Neural progenitor cell (in vitro differentiated cells): Measurements from ENCODE around the gene ITGB5.

Experiments
- CTCF ChIP-seq: fragments of 200-600 bp; sonication (generic); IDR thresholded peaks from 2 replicates; pipeline ENCODE4 v1.5.1; 2017; ENCODE audit warnings: antibody characterized with exemption, mild to moderate bottlenecking
- EZH2 ChIP-seq: fragments of 200-600 bp; sonication (generic); IDR thresholded peaks from 2 replicates; pipeline ENCODE4 v1.6.1; 2017; ENCODE audit warnings: antibody characterized with exemption, mild to moderate bottlenecking, moderate library complexity

GRCh38 chr3:124837065-124837464 is 50.1 kb downstream of the ITGB5 start:
- no peak for TF ChIP-seq CTCF
- no peak for TF ChIP-seq EZH2
